ENCODE measurements around the gene CAV1. TPM values are rescaled to one million over a fixed set of nuclear protein-coding genes. Genes with fewer than 3 reads are reported as not detected.

Gene CAV1
- total and polyA plus RNA-seq, 2 experiments from 2014 or later = 16.0 to 21.1 TPM

DNA sequence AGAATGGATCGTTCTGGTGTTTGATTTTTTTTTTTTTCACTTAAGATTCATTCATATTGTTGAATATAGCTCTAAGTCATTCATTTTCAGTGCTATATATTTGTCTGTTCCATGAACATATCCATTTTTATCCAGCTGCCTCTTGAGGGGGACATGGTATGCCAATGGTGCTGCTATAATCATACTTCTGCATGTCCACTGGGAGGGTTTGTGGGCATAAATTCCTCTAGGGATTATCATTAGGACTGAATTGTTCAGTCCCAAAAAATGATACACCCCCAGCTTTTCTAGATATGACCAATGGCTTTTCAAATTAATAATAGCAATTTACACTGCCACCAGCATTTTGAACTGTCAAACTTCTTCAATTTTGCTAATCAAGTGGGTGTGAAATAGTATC, 41.1 kb downstream of the CAV1 start:
- H2AFZ ChIP-seq = no peak overlapping the region
- 0 out of 3 replicates have a peak, but pooled peaks cover under 1% of the 10 kb centered on the region for H3K4me1 Mint-ChIP-seq
- H3K4me3 ChIP-seq = no peak overlapping the region
- no peak for TF ChIP-seq JUNB (IDR thresholded peaks at IDR 0.05; ENCODE audit: unreplicated experiment)
- no peak for TF ChIP-seq STAT1 (IDR thresholded peaks at IDR 0.05; ENCODE audit: unreplicated experiment)
- TF ChIP-seq ZNF114 (CRISPR knock-in tag; IDR thresholded peaks at IDR 0.05) = no peak
- TF ChIP-seq CREB1 (CRISPR knock-in tag; IDR thresholded peaks at IDR 0.05; ENCODE audit: low read depth) = no peak
- TF ChIP-seq, protein P1, sequence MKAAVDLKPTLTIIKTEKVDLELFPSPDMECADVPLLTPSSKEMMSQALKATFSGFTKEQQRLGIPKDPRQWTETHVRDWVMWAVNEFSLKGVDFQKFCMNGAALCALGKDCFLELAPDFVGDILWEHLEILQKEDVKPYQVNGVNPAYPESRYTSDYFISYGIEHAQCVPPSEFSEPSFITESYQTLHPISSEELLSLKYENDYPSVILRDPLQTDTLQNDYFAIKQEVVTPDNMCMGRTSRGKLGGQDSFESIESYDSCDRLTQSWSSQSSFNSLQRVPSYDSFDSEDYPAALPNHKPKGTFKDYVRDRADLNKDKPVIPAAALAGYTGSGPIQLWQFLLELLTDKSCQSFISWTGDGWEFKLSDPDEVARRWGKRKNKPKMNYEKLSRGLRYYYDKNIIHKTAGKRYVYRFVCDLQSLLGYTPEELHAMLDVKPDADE (IDR thresholded peaks at IDR 0.05) = no peak
- TF ChIP-seq, protein P2, sequence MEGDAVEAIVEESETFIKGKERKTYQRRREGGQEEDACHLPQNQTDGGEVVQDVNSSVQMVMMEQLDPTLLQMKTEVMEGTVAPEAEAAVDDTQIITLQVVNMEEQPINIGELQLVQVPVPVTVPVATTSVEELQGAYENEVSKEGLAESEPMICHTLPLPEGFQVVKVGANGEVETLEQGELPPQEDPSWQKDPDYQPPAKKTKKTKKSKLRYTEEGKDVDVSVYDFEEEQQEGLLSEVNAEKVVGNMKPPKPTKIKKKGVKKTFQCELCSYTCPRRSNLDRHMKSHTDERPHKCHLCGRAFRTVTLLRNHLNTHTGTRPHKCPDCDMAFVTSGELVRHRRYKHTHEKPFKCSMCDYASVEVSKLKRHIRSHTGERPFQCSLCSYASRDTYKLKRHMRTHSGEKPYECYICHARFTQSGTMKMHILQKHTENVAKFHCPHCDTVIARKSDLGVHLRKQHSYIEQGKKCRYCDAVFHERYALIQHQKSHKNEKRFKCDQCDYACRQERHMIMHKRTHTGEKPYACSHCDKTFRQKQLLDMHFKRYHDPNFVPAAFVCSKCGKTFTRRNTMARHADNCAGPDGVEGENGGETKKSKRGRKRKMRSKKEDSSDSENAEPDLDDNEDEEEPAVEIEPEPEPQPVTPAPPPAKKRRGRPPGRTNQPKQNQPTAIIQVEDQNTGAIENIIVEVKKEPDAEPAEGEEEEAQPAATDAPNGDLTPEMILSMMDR (conservative IDR thresholded peaks at IDR 0.05; ENCODE audit: low read depth in 2 of 2) = no peak
- no peak for TF ChIP-seq POLR2AphosphoS5 (IDR thresholded peaks at IDR 0.05; ENCODE audit: low read depth)
- TF ChIP-seq, protein P3, sequence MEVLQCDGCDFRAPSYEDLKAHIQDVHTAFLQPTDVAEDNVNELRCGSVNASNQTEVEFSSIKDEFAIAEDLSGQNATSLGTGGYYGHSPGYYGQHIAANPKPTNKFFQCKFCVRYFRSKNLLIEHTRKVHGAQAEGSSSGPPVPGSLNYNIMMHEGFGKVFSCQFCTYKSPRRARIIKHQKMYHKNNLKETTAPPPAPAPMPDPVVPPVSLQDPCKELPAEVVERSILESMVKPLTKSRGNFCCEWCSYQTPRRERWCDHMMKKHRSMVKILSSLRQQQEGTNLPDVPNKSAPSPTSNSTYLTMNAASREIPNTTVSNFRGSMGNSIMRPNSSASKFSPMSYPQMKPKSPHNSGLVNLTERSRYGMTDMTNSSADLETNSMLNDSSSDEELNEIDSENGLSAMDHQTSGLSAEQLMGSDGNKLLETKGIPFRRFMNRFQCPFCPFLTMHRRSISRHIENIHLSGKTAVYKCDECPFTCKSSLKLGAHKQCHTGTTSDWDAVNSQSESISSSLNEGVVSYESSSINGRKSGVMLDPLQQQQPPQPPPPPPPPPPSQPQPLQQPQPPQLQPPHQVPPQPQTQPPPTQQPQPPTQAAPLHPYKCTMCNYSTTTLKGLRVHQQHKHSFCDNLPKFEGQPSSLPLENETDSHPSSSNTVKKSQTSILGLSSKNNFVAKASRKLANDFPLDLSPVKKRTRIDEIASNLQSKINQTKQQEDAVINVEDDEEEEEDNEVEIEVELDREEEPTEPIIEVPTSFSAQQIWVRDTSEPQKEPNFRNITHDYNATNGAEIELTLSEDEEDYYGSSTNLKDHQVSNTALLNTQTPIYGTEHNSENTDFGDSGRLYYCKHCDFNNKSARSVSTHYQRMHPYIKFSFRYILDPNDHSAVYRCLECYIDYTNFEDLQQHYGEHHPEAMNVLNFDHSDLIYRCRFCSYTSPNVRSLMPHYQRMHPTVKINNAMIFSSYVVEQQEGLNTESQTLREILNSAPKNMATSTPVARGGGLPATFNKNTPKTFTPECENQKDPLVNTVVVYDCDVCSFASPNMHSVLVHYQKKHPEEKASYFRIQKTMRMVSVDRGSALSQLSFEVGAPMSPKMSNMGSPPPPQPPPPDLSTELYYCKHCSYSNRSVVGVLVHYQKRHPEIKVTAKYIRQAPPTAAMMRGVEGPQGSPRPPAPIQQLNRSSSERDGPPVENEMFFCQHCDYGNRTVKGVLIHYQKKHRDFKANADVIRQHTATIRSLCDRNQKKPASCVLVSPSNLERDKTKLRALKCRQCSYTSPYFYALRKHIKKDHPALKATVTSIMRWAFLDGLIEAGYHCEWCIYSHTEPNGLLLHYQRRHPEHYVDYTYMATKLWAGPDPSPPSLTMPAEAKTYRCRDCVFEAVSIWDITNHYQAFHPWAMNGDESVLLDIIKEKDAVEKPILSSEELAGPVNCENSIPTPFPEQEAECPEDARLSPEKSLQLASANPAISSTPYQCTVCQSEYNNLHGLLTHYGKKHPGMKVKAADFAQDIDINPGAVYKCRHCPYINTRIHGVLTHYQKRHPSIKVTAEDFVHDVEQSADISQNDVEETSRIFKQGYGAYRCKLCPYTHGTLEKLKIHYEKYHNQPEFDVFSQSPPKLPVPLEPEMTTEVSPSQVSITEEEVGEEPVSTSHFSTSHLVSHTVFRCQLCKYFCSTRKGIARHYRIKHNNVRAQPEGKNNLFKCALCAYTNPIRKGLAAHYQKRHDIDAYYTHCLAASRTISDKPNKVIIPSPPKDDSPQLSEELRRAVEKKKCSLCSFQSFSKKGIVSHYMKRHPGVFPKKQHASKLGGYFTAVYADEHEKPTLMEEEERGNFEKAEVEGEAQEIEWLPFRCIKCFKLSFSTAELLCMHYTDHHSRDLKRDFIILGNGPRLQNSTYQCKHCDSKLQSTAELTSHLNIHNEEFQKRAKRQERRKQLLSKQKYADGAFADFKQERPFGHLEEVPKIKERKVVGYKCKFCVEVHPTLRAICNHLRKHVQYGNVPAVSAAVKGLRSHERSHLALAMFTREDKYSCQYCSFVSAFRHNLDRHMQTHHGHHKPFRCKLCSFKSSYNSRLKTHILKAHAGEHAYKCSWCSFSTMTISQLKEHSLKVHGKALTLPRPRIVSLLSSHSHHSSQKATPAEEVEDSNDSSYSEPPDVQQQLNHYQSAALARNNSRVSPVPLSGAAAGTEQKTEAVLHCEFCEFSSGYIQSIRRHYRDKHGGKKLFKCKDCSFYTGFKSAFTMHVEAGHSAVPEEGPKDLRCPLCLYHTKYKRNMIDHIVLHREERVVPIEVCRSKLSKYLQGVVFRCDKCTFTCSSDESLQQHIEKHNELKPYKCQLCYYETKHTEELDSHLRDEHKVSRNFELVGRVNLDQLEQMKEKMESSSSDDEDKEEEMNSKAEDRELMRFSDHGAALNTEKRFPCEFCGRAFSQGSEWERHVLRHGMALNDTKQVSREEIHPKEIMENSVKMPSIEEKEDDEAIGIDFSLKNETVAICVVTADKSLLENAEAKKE (CRISPR knock-in tag; IDR thresholded peaks at IDR 0.05) = no peak
- no peak for TF ChIP-seq ZNF331 (CRISPR knock-in tag; IDR thresholded peaks at IDR 0.05; ENCODE audit: low read depth)
- TF ChIP-seq NANOG (IDR thresholded peaks at IDR 0.05; ENCODE audit: borderline replicate concordance) = no peak
- H3K27ac Mint-ChIP-seq = no peak overlapping the region
- no peaks in the 10 kb centered on the region for H3K36me3 Mint-ChIP-seq (ENCODE audit: low read depth)
- no peak for DNase-seq (ENCODE audit: low spot score)
- no peak for ATAC-seq
- no peak overlapping the region for H3K4me3 Mint-ChIP-seq
- H3K27me3 ChIP-seq (ENCODE audit: insufficient read depth) = no peaks in the 10 kb centered on the region
- no peaks in the 10 kb centered on the region for H3K27me3 Mint-ChIP-seq (ENCODE audit: insufficient read depth, low read depth, poor library complexity)
- H3F3A ChIP-seq (replicated peaks; ENCODE audit: low read depth) = no peaks in the 10 kb centered on the region
- no peaks in the 10 kb centered on the region for H4K20me1 ChIP-seq (replicated peaks; ENCODE audit: insufficient read depth)
- no peak overlapping the region for H3K4me2 ChIP-seq
- H3K36me3 ChIP-seq (ENCODE audit: insufficient read depth) = no peaks in the 10 kb centered on the region
- H3K27ac ChIP-seq (ENCODE audit: low read depth) = no peak overlapping the region
- H3K4me1 ChIP-seq (ENCODE audit: insufficient read depth) = no peaks in the 10 kb centered on the region
- no peaks in the 10 kb centered on the region; the same call in 2 of the 3 replicates for H3K9me3 Mint-ChIP-seq
- no peaks in the 10 kb centered on the region for H3K79me2 ChIP-seq (replicated peaks; ENCODE audit: insufficient read depth)
- 0 out of 2 replicates have a peak, but pooled peaks cover 4% of the 10 kb centered on the region for H3K9me2 ChIP-seq (ENCODE audit: insufficient read depth)
